Neural crest cell (in vitro differentiated cells): ENCODE results near the gene KRT84. TPM values are rescaled to one million over a fixed set of nuclear protein-coding genes. Genes with fewer than 3 reads are reported as not detected.

Source experiments
- DNase-seq: peaks from one replicate; pipeline ENCODE4 v3.0.0; 2021; ENCODE audit warnings: low read depth, mixed read lengths, low spot score
- H3K27ac Mint-ChIP-seq: one replicate; pipeline ENCODE4 v1.8.0; 2021; ENCODE audit warnings: mild to moderate bottlenecking, mixed read lengths; ENCODE audit not compliant: unreplicated experiment
- H3K27me3 Mint-ChIP-seq: 2 replicates; pipeline ENCODE4 v1.8.0; 2021; ENCODE audit warnings: low read depth, mild to moderate bottlenecking, mixed read lengths
- H3K36me3 Mint-ChIP-seq: 2 replicates; pipeline ENCODE4 v1.8.0; 2021; ENCODE audit warnings: low read depth, mild to moderate bottlenecking, mixed read lengths
- H3K4me1 Mint-ChIP-seq: 2 replicates; pipeline ENCODE4 v1.8.0; 2021; ENCODE audit warnings: mixed read lengths
- H3K4me3 Mint-ChIP-seq: one replicate; pipeline ENCODE4 v1.8.0; 2021; ENCODE audit warnings: mild to moderate bottlenecking, mixed read lengths
- H3K9me3 Mint-ChIP-seq: 2 replicates; pipeline ENCODE4 v1.8.0; 2021; ENCODE audit warnings: mixed read lengths
- total RNA-seq: library from RNA; stranded (reverse); gene quantifications from 2 replicates; pipeline ENCODE4 v1.2.1, GENCODE V29; 2021
- TF ChIP-seq, protein P1 (sequence below): fragments of 200-600 bp; sonication (generic); conservative IDR thresholded peaks from 2 replicates; pipeline ENCODE4 v1.5.0; 2021; ENCODE audit warnings: antibody characterized with exemption, mild to moderate bottlenecking

KRT84 gene
- total RNA-seq, 1 donor from 2014 or later, result not detected

DNA sequence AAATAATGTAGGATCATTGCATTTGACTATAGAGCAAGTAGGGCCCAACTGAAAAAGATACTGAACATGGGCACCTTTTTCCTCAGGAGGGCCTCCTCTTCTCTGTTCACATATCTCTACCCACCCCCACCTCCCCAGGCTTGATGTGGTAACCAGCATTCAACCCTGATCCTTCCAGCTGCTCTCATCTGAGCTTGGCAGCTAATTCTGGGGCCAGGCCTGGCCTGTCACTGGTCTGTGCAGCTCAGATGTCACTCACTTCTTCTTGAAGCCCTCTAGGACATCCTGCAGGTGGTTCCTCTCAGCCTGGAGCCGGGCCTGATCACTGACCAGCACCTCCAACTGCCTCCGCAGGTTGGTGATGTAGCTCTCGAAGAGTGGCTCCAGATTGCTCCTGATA lies 2.1 kb downstream of the KRT84 start:
- no peaks in the 10 kb centered on the region for H3K4me1 Mint-ChIP-seq
- H3K27me3 Mint-ChIP-seq, result peaks cover 3% of the 10 kb centered on the region
- DNase-seq, result no peak
- no peaks in the 10 kb centered on the region for H3K36me3 Mint-ChIP-seq
- TF ChIP-seq, protein P1, sequence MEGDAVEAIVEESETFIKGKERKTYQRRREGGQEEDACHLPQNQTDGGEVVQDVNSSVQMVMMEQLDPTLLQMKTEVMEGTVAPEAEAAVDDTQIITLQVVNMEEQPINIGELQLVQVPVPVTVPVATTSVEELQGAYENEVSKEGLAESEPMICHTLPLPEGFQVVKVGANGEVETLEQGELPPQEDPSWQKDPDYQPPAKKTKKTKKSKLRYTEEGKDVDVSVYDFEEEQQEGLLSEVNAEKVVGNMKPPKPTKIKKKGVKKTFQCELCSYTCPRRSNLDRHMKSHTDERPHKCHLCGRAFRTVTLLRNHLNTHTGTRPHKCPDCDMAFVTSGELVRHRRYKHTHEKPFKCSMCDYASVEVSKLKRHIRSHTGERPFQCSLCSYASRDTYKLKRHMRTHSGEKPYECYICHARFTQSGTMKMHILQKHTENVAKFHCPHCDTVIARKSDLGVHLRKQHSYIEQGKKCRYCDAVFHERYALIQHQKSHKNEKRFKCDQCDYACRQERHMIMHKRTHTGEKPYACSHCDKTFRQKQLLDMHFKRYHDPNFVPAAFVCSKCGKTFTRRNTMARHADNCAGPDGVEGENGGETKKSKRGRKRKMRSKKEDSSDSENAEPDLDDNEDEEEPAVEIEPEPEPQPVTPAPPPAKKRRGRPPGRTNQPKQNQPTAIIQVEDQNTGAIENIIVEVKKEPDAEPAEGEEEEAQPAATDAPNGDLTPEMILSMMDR, result no peak
- no peaks in the 10 kb centered on the region for H3K9me3 Mint-ChIP-seq
- H3K27ac Mint-ChIP-seq, result no peak overlapping the region
- H3K4me3 Mint-ChIP-seq, result no peak overlapping the region

DNA sequence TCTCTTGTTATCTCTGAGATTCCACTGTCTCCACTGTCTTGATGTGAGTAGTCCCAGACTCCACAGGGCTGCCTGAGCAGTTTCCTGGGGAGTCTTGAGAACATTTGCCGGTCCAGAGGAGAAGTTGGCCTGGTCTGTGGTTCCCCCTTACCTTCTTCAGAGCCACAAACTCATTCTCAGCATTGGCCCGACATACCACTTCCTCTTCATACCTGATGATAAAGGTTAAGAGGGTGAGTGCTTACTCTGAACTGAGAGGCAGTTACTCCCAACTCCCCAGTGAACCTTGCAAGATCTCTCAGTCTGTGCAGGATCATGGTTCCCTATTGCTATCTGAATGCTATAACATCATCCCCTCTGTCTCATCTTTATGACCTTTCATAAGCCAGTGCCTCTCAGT lies 2.6 kb downstream of the KRT84 start:
- Mint-ChIP-seq H3K27me3 (peaks cover 3% of the 10 kb centered on the region), H3K27ac (no peak overlapping the region), H3K9me3 (no peaks in the 10 kb centered on the region), H3K4me3 (no peak overlapping the region), H3K36me3 (no peaks in the 10 kb centered on the region), H3K4me1 (no peaks in the 10 kb centered on the region)
- TF ChIP-seq, protein P1, result no peak
- DNase-seq, result no peak

DNA sequence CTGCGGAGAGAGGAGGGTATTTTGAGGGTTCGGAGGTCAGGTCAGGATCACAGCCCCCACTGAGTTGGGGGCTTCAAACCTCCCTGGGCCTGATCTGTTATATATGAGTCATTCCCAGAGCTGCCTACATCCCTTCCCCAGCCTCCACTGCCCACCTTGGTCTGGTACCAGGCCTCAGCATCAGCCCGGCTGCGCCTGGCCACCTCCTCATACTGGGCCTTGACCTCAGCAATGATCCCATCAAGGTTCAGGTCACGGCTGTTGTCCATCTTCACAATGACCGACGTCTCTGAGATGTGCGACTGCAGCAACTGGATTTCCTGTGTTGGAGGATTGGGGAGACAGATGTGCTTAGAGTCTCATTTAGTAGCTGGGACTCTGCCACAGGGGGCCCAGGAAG lies 4.2 kb downstream of the KRT84 start:
- Mint-ChIP-seq H3K4me1 (no peaks in the 10 kb centered on the region), H3K9me3 (no peaks in the 10 kb centered on the region), H3K36me3 (no peaks in the 10 kb centered on the region), H3K4me3 (no peak overlapping the region), H3K27ac (no peak overlapping the region), H3K27me3 (no peaks in the 10 kb centered on the region)
- TF ChIP-seq, protein P1, result no peak
- no peak for DNase-seq

DNA sequence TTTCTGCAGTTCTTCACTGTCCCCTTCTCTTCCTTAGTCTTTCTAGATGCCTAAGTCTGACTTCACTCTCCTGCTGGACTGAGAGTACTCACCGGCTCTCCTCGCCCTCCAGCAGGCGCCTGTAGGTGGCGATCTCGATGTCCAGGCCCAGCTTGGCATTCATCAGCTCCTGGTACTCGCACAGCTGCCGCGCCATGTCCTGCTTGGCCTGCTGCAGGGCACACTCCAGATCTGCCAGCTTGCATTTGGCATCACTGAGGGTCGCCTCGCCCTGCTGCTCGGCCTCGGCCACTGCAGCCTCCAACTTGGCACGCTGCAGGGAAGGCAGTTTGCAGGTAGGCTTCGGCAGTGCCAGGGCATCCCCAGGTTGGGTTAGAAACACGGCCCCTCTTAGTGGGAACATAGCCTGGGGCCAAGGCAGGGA lies 5.2 kb downstream of the KRT84 start:
- TF ChIP-seq, protein P1, result peak; percentile 51
- H3K27ac Mint-ChIP-seq, result no peak overlapping the region
- no peaks in the 10 kb centered on the region for H3K36me3 Mint-ChIP-seq
- DNase-seq, result peak; percentile 27
- no peak overlapping the region for H3K4me3 Mint-ChIP-seq
- H3K4me1 Mint-ChIP-seq, result no peaks in the 10 kb centered on the region
- no peaks in the 10 kb centered on the region for H3K9me3 Mint-ChIP-seq
- no peaks in the 10 kb centered on the region for H3K27me3 Mint-ChIP-seq

DNA sequence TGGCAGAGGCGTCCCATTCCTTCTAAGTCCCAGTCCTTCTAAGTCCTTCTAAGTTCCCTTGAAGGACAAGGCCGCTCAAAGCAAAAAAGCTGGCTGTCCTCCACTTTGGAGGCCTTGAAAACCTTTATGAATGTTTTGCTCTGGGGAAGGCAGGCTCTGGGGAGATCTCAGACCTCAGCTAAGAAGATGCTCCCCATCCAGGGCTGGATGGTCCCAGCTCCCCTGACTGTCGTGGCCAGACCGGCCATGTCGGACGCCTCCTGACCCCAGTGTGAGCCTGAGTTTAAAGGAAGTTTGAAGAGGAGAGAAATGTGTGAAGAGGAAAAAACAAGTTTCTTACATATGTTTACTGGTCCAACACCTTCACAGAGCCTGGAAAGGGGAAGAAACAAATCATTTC lies 5.9 kb downstream of the KRT84 start:
- DNase-seq, result no peak
- H3K36me3 Mint-ChIP-seq, result no peaks in the 10 kb centered on the region
- no peaks in the 10 kb centered on the region for H3K4me1 Mint-ChIP-seq
- no peaks in the 10 kb centered on the region for H3K27me3 Mint-ChIP-seq
- H3K4me3 Mint-ChIP-seq, result no peak overlapping the region
- TF ChIP-seq, protein P1, result no peak
- H3K9me3 Mint-ChIP-seq, result no peaks in the 10 kb centered on the region
- no peak overlapping the region for H3K27ac Mint-ChIP-seq

DNA sequence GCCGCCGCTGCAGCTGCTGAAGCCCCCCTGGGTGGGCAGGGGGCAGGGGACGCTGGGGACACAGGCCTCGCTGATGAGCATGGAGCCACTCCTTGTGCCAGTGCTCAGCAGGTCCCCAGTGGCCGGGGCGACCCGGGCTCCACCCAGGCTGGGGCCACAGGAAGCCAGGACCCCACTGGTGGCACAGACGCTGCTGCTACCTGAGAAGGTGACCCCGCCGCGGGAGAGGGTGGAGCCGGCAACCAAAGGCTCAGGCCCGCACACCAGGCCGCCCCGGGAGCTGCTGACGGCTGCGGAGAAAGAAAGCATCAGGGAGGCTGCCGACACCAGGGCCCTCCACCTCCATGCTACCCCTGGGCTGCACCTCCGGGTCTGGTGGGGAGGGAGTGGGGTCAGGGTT lies 7.4 kb downstream of the KRT84 start:
- no peak overlapping the region for H3K4me3 Mint-ChIP-seq

More for the DNA sequence above, 7.4 kb downstream of the KRT84 start:
- TF ChIP-seq, protein P1, result no peak
- no peaks in the 10 kb centered on the region for H3K27me3 Mint-ChIP-seq
- no peaks in the 10 kb centered on the region for H3K36me3 Mint-ChIP-seq
- DNase-seq, result no peak
- H3K9me3 Mint-ChIP-seq, result no peaks in the 10 kb centered on the region
- no peaks in the 10 kb centered on the region for H3K4me1 Mint-ChIP-seq
- no peak overlapping the region for H3K27ac Mint-ChIP-seq
